ENCODE data around the gene IMMP2L. TPM values are rescaled to one million over a fixed set of nuclear protein-coding genes. Genes with fewer than 3 reads are reported as not detected.

The IMMP2L gene
- total RNA-seq, 4 donors from 2014 or later: 12.0 to 22.2 (median 17.5) TPM

DNA sequence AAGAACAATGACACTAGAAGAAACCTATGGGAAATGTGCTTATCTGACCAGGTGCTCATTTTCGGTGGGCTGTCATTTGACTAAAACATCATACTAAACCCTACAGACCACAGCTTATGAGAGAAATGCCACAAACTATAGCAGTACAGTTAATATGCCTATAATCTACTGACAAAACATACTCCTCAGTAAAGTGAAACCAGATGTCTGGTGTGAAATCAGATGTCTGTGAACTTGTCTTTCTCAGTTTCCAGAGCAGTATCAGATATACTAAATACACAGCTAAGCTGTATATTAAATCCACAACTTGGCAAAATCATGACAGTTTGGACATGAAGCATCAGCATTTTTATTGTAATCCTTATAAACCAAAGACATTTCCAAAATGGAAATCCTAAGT lies 3.3 kb downstream of the IMMP2L start:
- peaks cover 7 to 30% (median 28%) of the 10 kb centered on the region in 4 donors for H3K4me1 ChIP-seq
- TF ChIP-seq POLR2A (IDR thresholded peaks at IDR 0.05; ENCODE audit: low read depth): no peak
- no peak for TF ChIP-seq EP300 (IDR thresholded peaks at IDR 0.05)
- TF ChIP-seq, protein P1, sequence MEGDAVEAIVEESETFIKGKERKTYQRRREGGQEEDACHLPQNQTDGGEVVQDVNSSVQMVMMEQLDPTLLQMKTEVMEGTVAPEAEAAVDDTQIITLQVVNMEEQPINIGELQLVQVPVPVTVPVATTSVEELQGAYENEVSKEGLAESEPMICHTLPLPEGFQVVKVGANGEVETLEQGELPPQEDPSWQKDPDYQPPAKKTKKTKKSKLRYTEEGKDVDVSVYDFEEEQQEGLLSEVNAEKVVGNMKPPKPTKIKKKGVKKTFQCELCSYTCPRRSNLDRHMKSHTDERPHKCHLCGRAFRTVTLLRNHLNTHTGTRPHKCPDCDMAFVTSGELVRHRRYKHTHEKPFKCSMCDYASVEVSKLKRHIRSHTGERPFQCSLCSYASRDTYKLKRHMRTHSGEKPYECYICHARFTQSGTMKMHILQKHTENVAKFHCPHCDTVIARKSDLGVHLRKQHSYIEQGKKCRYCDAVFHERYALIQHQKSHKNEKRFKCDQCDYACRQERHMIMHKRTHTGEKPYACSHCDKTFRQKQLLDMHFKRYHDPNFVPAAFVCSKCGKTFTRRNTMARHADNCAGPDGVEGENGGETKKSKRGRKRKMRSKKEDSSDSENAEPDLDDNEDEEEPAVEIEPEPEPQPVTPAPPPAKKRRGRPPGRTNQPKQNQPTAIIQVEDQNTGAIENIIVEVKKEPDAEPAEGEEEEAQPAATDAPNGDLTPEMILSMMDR (IDR thresholded peaks at IDR 0.05): no peak
- no peak for TF ChIP-seq POLR2AphosphoS5 (IDR thresholded peaks at IDR 0.05)
- intact Hi-C loops (cut with DNase I): no loop called here

DNA sequence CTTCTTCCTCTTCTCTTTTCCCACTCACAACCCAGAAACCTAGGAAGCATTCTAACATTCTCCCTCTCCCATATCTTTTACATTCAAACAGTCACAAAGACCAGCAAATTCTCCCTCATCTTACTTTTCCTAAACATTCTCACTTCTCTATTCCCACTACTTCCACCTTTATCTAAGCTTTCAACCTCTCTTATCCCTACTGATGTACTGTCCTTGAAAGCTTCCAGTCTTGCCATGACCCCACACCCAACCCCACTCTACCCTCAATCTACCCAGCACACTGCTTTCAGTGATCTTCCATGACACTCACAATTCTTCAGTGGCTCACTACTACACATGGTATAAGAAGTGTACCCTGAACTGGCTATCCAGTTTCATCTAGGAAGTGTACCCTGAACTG lies 5.3 kb downstream of the IMMP2L start:
- H3K9me3 ChIP-seq: no peaks in the 10 kb centered on the region
- no peak for DNase-seq (ENCODE audit: extremely low spot score)
- H3K27ac ChIP-seq (replicated peaks in 1 of 4): no peak overlapping the region
- peaks cover 0 to 43% (median 4%) of the 10 kb centered on the region in 4 donors for H3K36me3 ChIP-seq
- no peaks in the 10 kb centered on the region for H3K27me3 ChIP-seq
- H3K4me1 ChIP-seq: peaks cover 7 to 24% (median 22%) of the 10 kb centered on the region in 4 donors
- no peak for TF ChIP-seq POLR2AphosphoS5 (IDR thresholded peaks at IDR 0.05)
- TF ChIP-seq, protein P1 (IDR thresholded peaks at IDR 0.05): no peak
- no peak for TF ChIP-seq POLR2A (IDR thresholded peaks at IDR 0.05; ENCODE audit: low read depth)
- no peak for TF ChIP-seq EP300 (IDR thresholded peaks at IDR 0.05)
- H3K4me3 ChIP-seq: no peak overlapping the region
- intact Hi-C loops (cut with DNase I): no loop called here

More for the DNA sequence above, 3.3 kb downstream of the IMMP2L start:
- no peak for DNase-seq (ENCODE audit: extremely low spot score)
- Histone ChIP-seq H3K27me3 (no peaks in the 10 kb centered on the region), H3K4me3 (no peak overlapping the region), H3K27ac (replicated peaks in 1 of 4) (no peak overlapping the region), H3K9me3 (no peaks in the 10 kb centered on the region), H3K36me3 (peaks cover 0 to 31% (median 4%) of the 10 kb centered on the region in 4 donors)
- WGBS: 61% methylated on average over 1 of the region's 1 CpG

DNA sequence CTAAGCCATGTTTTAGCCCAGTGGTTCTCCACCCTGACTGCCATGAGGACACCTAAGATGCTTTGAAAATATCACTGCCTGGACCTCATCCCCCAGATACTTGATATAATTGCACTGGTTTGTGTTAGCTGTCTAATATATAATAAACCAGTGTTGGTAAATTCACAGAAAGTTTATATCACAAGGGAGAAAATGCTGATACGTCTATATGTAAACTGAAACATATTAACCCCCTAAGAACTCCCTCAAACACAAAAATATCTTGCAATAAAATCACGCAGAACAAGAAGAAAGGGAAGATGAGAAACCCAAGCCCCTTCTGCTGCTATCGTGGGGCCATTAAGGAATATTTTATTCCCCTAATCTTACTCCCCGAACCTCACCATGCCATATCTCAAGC lies 8.2 kb downstream of the IMMP2L start:
- Histone ChIP-seq H3K4me1 (no peaks in the 10 kb centered on the region), H3K27ac (replicated peaks in 1 of 4) (no peak overlapping the region), H3K4me3 (no peak overlapping the region), H3K36me3 (peaks cover 0 to 56% (median 7%) of the 10 kb centered on the region in 4 donors), H3K27me3 (no peaks in the 10 kb centered on the region), H3K9me3 (no peaks in the 10 kb centered on the region)
- intact Hi-C loops (cut with DNase I): no loop called here
- TF ChIP-seq, protein P1 (IDR thresholded peaks at IDR 0.05): no peak
- no peak for TF ChIP-seq POLR2AphosphoS5 (IDR thresholded peaks at IDR 0.05)
- TF ChIP-seq EP300 (IDR thresholded peaks at IDR 0.05): no peak
- TF ChIP-seq POLR2A (IDR thresholded peaks at IDR 0.05; ENCODE audit: low read depth): no peak
- 41% methylated on average over 4 of the region's 4 CpGs for WGBS
- no peak for DNase-seq (ENCODE audit: extremely low spot score)

DNA sequence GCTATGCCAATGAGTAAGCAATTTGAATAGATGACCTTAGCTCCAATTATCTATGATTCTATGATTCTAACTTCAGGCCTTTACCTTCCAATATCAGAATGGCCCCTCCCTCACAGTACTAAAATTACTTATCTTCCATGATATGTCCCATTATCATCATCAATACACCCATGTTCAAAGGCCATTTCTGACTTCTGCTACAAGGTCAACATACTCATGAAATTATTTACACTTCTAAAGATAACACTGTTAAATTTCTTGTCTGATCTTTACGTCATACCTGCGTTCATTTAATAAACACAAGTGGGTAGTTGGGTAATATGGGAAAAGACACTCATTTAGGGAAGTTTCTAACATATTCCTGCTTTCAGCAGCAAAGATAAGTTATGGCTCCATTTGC lies 21.2 kb downstream of the IMMP2L start:
- H3K9me3 ChIP-seq: no peaks in the 10 kb centered on the region
- H3K27me3 ChIP-seq: no peaks in the 10 kb centered on the region
- intact Hi-C loops (cut with DNase I): no loop called here
- H3K36me3 ChIP-seq: no peaks in the 10 kb centered on the region
- peaks cover 0 to 7% (median 0%) of the 10 kb centered on the region in 4 donors for H3K4me1 ChIP-seq
- no peak for TF ChIP-seq EP300 (IDR thresholded peaks at IDR 0.05)
- TF ChIP-seq, protein P1 (IDR thresholded peaks at IDR 0.05): no peak
- TF ChIP-seq POLR2AphosphoS5 (IDR thresholded peaks at IDR 0.05): no peak
- TF ChIP-seq POLR2A (IDR thresholded peaks at IDR 0.05; ENCODE audit: low read depth): no peak
- no peak overlapping the region for H3K27ac ChIP-seq (replicated peaks in 1 of 4)
- WGBS: 91% methylated on average over 2 of the region's 2 CpGs
- no peak overlapping the region for H3K4me3 ChIP-seq
- no peak for DNase-seq (ENCODE audit: extremely low spot score)

DNA sequence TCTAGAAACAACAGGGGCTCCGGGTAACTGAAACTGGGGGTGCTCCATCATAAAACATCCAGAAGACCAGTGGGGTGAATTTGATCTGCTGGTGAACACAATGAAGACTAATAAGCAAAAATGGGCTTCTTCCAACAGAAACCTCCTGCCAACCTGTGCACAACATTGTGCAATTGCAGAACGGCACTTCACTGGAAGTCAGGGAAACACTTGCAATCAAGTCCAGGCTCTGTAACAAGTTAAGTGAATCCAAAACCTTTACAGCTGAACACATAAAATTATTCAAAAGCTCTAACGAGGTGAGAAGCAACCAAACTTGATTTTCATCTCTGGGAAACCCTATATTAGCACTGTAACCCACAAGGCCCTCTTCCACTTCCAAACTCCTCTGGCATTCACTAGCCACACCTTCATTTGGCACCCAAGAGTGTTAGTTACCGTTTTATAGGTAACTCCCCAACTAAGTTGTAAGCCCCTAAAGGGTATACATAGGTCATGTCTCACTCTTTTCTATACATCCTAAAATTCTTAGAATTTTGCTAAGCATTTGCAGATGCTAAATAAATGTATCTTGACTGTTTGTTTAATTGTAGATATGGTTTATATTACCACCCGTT lies 22.0 kb downstream of the IMMP2L start:
- intact Hi-C loops (cut with DNase I): no loop called here

More for the DNA sequence above, 22.0 kb downstream of the IMMP2L start:
- no peaks in the 10 kb centered on the region for H3K27me3 ChIP-seq
- TF ChIP-seq, protein P1 (IDR thresholded peaks at IDR 0.05): no peak
- TF ChIP-seq POLR2A (IDR thresholded peaks at IDR 0.05; ENCODE audit: low read depth): no peak
- no peak for TF ChIP-seq POLR2AphosphoS5 (IDR thresholded peaks at IDR 0.05)
- no peak for TF ChIP-seq EP300 (IDR thresholded peaks at IDR 0.05)
- no peak overlapping the region for H3K4me3 ChIP-seq
- peaks cover 0 to 7% (median 0%) of the 10 kb centered on the region in 4 donors for H3K4me1 ChIP-seq
- no peaks in the 10 kb centered on the region for H3K9me3 ChIP-seq
- 88% methylated on average over 5 of the region's 5 CpGs for WGBS
- H3K36me3 ChIP-seq: no peaks in the 10 kb centered on the region
- no peak for DNase-seq (ENCODE audit: extremely low spot score)
- H3K27ac ChIP-seq (replicated peaks in 1 of 4): no peak overlapping the region

Measured in esophagus muscularis mucosa (tissue), 4 donors.